GM18873 (cell line): ENCODE data around the gene PRKACG.
"Not testable (repeated sequence)": the region's sequence is repeated elsewhere in the genome, so short reads cannot be mapped to it uniquely, and the experiment has no call there.

Source experiments
- ATAC-seq: cut with Tn5 transposase; IDR thresholded peaks from one replicate; pipeline ENCODE4 v1.9.1; 2021; ENCODE audit warnings: mild to moderate bottlenecking, moderate library complexity, moderate number of reproducible peaks; ENCODE audit not compliant: unreplicated experiment, low FRiP score

PRKACG gene

DNA sequence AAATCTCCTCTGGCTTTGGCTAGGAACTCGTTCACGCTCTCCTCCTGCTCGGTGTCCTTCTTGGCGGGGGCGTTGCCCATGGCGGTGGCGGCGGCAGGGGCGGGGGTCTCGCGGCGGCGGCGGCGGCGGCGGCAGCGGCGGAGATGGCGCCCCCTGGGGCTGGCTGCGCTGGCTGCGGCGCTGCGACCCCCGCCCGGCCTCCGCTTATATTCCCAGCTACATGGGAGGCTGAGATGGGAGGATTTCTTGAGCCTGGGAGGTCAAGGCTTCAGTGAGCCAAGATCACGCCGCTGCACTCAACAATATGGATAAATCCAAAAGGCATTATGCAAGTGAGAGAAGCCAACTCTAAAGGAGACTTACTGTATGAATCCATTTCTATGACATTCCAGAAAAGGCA, at the start of gene PRKACG:
PRKACG (minus strand) TSS at position 101 of the 400 bp plus-strand sequence; CDS start at position 80, 21 bp downstream.
- no peak for ATAC-seq

DNA sequence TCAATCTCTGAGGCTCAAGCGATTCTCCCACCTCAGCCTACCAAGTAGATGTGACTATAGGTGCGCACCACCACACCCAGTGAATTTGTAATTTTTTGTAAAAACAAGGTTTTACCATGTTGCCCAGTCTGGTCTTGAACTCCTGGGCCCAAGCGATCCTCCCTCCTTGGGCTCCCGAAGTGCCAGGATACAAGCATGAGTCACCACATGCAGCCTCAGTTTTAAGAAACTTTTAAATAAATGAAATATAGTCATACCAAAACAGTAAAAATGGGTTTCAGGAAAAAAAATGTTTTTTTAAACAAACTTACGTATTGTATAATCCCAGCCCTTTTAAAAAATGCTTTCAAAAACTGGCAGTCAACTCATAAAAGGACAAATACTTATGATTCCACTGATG, 48.3 kb upstream of the PRKACG start:
- ATAC-seq = no peak

DNA sequence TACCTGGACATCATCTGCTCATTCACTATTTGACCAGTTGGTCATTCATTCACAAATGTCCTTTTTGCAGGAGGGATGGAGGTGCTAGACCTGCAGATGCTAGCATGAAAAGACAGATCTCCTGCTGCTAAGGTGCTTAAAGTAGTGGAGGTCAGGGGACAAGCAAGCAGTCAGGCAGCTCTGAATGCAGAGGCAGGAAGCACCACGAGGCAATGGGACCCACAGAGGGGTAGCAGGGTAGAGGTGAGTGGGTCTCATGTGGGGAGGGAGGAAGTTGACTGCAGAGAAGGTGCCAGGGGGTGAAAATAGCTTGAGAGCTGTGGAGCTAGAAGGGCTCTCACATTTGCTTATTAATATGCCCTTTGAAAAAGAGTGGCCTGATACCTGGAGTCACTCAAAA, 46.9 kb upstream of the PRKACG start:
- no peak for ATAC-seq

DNA sequence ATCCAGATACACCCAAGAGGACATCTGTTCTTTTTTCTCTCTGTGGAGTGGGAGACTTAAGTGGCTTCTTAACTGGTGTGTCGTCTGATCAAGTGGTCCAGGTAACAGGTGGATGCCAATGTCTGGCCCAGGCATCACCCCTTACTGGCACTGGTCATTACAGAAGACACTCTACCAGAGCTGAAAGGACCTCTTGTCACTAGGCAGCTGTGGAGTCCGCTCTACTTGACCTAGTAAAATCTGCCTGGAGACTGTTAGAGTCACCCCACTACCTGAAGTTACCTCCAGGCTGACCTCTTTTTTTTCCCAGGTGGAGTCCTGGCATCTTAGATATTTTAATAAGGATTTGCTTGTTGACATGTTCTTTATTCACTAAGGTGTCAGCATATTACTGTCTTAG, 44.2 kb upstream of the PRKACG start:
- ATAC-seq = no peak

DNA sequence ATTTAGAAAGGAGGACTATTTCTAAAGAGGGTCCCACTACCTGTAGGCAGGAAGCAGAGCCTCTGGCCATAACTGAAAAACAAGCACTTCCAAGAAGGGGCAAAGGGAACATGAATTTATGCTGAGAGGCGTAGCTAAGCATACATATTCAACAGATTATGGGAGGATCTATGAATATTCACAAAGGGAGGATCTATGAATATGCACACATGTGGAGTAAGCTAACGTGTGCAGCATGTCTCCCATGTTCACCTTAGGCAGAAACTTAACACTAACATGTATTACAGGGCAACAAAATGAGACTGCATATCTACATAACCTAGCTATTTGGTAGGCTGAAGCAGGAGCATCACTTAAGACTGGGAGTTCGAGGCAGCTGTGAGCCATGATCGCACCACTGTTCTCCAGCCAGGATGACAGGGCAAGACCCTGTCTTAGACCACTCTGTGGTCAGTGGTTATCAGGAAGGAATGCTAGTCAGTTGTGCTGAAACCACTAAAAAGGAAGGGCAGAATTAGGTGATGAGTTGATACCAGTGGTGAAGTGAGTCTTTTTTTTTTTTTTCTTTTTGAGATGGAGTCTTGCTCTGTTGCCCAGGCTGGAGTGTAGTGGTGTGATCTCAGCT, 42.4 kb upstream of the PRKACG start:
- no peak for ATAC-seq

DNA sequence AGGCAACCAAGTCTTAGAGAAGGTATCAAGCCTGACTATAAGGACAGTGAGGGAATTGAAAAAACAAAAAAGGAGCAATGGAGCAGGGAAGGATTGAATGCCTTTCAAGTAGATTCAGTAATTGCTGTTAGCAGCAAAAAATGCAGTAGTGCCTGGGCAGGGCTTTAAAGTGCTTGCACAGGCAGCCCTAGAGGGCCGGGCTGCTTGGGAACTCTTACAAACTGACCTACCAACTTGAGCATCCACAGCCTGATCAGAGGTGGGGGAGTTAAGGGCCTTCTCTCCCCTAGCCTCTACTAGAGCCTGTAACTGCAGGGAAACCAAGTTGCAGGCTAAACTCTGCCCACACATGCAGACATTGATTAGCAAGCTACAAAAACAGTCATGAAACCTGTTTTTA, 41.1 kb upstream of the PRKACG start:
- ATAC-seq = no peak

DNA sequence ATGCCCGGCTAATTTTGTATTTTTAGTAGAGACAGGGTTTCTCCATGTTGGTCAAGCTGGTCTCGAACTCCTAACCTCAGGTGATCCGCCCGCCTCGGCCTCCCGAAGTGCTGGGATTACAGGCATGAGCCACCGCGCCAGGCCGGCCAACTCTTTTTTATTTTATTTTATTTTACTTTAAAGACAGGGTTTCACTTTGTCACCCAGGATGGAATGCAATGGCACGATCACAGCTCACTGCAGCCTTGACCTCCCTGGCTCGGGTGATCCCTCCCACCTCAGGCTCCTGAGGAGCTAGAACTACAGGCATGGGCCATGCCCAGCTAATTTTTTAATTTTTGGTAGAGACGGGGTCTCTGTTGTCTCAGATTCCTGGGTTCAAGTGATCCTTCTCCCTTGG, 37.0 kb upstream of the PRKACG start:
- ATAC-seq = not testable (repeated sequence)

DNA sequence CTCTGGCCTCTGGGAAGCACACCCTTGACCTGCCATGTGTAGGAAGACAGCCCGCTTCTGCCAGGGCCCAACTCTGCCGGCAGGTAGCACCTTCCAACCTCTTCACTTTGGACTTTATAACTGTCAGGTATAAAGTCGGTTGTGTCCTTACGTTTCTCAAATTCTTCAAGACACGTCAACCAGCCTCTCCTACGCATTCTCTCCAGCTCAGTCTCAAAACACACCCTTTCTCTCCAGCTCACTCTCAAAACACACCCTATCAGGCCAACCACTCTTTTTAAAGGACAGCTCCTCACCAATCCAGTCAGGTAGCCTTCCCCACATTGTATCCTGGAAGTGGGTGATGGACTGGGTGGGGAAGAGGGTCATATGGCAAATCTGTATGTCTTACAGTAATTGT, 35.2 kb upstream of the PRKACG start:
- ATAC-seq = no peak

DNA sequence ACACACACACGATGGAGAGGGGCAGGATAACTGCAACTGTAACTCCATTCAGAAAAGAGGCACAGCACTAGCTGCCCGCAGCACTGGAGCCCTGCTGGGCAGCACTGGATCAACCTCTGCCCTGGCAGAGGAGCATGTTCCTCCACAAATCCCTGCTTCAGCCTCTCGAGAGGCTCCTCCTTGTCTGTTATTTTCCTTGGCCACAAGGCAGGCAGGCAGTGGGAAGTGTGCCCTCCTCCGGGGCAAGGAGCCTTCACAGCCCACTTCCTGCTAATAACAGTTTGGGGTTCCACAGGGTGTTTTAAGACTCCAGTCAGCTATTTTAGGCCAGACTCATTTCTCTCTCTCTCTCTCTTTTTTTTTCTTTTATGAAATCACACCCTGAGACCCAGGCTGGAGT, 33.5 kb upstream of the PRKACG start:
- no peak for ATAC-seq

DNA sequence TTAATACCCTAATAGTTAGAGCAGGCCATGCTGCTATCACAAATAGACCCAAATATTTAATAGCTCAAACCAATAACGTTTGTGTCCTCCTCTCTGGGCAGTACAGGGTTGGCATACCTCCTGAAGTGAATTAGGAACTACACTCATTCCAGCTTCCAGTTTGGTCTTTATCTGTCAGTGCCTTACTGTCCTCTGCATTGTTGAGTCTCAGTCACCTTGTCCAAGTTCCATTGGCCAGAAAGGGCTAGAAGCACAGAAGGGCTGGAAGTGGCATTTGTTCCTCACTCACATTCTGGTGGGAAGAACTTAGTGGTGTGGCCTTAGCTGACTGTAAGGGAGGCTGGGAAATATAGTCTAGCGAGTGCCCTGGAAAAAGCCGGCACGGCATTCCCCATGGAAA, 32.8 kb upstream of the PRKACG start:
- no peak for ATAC-seq

DNA sequence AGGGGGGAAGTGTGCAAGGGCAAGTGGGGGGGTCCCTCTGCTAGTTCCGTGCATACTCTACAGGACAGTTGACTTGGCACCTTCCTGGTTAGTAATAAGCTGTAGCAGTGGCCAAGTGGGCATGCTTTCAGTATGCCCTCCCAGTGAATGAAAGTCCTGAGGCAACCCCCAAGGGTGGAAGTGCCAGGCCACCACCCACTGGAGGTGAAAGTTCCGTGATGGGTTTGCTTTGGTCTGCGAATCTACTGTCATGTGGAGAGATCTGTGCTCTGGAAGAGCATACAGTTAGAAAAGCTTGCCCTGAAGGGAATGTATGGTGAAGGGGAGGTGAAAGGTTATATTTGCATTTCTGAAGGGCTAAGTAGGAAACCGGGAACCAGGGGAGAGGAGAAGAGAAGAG, 31.9 kb upstream of the PRKACG start:
- no peak for ATAC-seq

DNA sequence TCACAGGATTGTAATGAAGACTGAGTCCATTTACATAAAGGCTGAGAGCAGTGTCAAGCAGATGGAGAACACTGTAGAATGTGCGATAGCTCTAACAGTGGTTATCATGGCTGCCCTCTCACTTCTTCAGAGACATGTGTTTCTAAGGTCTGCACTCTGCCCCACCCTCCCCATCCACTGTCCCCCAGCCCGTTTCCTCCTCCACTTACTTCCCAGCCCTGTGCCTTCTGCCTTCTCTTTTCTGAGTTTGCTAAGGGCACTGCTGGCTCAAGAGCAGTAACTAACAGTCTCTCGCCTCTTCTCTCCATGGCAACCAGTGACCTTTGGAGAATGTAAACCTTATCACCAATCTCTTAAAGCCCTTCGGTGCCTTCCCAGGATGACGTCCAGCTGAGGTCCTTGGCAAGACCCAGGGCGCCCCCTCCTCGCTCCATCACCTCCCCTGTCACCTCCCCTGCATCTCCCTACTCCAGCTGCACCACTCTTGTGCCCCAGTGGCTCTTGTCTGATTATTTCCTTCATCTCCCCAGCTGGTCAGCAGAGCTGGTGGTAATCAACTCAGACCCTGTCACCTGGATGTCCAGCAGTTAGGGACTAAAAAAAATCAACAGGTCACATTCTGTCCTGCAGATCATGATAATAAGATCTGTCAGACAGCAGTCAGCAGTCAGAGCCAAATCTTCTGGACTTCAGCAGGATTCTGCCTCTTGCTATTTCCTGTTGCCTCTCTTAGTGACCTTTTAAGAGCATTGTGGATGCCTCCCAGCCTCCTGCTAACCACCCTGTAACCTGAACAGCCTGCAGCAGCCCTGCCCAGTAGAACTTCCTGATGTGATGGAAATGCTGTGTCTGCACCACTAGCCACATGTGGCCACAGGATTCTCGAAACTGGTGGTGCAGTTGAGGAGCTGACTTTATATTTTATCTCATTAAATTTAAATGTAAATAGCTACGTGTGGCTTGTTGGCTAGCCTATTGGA, 30.6 kb upstream of the PRKACG start:
- ATAC-seq = no peak

DNA sequence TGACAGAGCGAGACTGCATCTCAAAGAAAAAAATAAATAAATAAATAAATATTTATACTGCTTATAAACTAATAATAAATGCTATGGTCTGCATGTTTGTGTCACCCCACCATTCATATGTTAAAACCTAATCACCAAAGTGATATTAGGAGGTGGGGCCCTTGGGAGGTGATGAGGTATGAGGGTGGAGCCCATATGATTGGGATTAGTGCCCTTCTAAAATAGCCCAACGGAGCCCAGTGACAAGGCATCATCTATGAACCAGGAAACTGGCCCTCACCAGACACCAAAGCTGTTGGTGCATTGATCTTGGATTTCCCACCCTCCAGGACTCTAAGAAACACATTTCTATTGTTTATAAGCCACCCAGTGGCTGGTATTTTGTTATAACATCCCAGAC, 26.7 kb upstream of the PRKACG start:
- ATAC-seq = no peak

DNA sequence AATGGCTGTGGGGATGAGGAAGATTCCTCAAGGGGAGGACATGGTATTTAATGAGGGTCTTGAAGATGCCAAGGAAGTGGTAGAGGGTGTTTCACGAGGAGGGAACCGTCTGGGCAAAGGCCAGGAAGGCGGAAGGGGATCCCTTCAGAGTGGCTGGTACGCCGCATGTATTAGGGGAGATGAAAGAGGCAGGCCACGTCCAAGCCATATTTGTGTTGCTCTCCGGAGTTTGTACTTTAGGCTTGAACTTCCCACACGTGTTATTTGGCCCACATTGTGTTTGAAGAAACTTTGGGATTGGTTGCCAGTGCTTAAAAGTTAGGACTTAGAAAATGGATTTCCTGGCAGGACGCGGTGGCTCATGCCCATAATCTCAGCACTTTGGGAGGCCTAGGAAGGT, 22.9 kb upstream of the PRKACG start:
- ATAC-seq = no peak

DNA sequence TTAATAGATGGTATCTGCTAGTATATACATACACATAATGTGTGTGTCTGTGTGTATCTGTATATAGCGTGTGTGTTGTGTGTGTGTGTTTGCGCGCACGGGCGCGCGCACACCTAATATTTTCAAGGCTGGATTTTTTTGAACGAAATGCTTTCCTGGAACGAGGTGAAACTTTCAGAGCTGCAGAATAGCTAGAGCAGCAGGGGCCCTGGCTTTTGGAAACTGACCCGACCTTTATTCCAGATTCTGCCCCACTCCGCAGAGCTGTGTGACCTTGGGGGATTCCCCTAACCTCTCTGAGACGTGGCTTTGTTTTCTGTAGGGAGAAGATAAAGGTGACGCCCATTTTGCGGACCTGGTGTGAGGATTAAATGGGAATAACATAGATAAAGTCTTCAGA, 22.4 kb upstream of the PRKACG start:
- ATAC-seq = no peak

DNA sequence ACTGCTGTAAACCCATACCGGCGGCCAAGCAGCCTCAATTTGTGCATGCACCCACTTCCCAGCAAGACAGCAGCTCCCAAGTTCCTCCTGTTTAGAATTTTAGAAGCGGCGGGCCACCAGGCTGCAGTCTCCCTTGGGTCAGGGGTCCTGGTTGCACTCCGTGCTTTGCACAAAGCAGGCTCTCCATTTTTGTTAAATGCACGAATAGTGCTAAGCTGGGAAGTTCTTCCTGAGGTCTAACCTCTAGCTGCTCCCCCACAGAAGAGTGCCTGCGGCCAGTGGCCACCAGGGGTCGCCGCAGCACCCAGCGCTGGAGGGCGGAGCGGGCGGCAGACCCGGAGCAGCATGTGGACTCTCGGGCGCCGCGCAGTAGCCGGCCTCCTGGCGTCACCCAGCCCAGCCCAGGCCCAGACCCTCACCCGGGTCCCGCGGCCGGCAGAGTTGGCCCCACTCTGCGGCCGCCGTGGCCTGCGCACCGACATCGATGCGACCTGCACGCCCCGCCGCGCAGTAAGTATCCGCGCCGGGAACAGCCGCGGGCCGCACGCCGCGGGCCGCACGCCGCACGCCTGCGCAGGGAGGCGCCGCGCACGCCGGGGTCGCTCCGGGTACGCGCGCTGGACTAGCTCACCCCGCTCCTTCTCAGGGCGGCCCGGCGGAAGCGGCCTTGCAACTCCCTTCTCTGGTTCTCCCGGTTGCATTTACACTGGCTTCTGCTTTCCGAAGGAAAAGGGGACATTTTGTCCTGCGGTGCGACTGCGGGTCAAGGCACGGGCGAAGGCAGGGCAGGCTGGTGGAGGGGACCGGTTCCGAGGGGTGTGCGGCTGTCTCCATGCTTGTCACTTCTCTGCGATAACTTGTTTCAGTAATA, 21.8 kb upstream of the PRKACG start, which contains the start of gene FXN:
FXN (plus strand) TSS at position 315 of the 871 bp plus-strand sequence; CDS start at position 346, 31 bp downstream.
- peak; percentile 81 for ATAC-seq

DNA sequence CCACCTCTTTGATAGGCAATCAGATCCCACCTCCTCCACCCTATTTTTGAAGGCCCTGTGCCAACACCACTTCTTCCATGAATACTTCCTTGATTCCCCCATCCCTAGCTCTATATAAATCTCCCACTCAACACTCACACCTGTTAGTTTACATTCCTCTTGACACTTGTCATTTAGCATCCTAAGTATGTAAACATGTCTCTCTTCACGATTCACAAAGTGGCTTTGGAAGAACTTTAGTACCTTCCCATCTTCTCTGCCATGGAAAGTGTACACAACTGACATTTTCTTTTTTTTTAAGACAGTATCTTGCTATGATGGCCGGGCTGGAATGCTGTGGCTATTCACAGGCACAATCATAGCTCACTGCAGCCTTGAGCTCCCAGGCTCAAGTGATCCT, 20.2 kb upstream of the PRKACG start:
- ATAC-seq = no peak

DNA sequence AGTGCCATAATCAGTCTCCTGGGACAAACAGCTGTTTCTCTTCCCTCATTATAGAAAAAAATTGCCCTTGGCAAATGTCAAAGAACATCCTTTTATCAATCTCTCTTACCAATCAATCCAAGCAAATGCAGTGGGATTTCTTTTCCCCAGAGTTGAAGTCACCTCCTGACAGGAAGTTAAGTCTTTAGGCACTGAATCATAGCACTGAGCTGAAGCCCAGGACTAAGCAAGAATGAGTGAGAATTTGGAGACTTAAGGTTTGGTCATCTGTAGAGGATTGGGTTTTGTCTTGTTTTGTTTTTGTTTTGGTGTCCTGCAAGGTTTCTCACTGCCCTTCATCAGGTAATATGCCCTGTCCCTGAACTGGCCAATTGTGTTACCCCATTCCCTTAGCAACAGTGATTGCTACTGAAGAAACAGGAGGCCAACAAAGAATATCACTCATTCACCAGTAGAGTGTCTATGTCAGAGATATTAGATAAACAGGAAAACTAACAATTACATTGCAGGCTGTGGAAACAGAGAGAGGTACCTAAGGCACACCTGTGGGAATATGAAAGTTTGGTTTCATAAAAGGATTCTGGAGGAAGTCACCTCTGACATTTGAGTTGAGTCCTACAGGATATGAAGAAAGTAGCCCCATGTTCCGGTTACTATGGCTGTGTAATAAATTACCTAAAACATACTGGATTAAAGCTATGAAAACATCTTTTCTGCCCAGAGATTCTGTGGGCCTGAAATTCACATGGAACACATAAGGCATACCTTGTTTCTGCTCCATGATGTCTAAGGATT, 17.1 kb upstream of the PRKACG start:
- no peak for ATAC-seq

DNA sequence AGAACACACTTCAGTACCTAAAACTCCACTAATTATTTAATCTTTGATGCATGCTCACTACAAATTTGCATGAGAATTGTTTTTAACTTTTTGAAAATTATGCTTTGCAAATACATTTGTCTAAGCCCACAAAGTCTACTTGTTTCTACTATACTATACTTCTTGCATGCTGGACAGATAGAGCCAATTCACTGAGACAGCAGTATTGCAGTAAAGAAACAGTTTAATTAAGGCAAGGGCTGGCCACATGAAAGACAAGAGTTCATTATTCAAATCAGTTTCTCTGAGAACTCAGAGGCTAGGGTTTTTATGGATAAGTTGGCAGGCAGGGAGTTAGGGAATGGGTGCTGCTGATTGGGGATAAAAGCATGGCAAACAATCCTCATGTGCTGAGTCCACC, 15.6 kb upstream of the PRKACG start:
- ATAC-seq = no peak

DNA sequence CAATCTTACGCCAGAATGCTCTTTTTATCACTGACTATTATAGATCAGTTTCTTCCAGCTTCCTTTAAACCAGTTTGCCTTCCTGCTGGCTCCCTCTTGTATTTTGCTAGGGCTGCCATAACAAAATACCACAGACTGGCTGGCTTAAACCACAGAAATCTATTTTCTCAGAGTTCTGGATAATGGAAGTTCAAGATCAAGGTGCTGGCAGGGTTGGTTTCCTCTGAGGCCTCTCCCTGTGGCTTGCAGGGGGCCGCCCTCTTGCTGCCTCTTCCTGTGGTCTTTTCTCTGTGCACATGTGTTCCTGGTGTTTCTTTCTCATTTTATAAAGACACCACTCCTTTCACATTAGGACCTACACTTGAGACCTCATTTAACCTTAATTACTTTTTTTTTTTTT, 14.8 kb upstream of the PRKACG start:
- no peak for ATAC-seq
